Measurements from ENCODE around the gene MAJIN.

Gene MAJIN

GRCh38 chr11:64933935-64934681 lies 37.8 kb downstream of the MAJIN start:
- H3K36me3 ChIP-seq, result peaks cover 42 to 63% (median 56%) of the 10 kb centered on the region in 3 donors
- H3K4me3 ChIP-seq, result no peak overlapping the region
- no peaks in the 10 kb centered on the region for H3K4me1 ChIP-seq
- H3K27me3 ChIP-seq, result no peaks in the 10 kb centered on the region
- no peaks in the 10 kb centered on the region for H3K9me3 ChIP-seq
- DNase-seq, result no peak
- intact Hi-C loops (cut with DNase I; ENCODE audit: low total_unique reads), result no loop called here
- no peak overlapping the region for H3K27ac ChIP-seq
- TF ChIP-seq, protein P1, sequence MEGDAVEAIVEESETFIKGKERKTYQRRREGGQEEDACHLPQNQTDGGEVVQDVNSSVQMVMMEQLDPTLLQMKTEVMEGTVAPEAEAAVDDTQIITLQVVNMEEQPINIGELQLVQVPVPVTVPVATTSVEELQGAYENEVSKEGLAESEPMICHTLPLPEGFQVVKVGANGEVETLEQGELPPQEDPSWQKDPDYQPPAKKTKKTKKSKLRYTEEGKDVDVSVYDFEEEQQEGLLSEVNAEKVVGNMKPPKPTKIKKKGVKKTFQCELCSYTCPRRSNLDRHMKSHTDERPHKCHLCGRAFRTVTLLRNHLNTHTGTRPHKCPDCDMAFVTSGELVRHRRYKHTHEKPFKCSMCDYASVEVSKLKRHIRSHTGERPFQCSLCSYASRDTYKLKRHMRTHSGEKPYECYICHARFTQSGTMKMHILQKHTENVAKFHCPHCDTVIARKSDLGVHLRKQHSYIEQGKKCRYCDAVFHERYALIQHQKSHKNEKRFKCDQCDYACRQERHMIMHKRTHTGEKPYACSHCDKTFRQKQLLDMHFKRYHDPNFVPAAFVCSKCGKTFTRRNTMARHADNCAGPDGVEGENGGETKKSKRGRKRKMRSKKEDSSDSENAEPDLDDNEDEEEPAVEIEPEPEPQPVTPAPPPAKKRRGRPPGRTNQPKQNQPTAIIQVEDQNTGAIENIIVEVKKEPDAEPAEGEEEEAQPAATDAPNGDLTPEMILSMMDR (IDR thresholded peaks at IDR 0.05), result no peak

GRCh38 chr11:64933213-64933934 lies 38.5 kb downstream of the MAJIN start:
- TF ChIP-seq, protein P1 (IDR thresholded peaks at IDR 0.05), result no peak
- Histone ChIP-seq H3K27me3 (no peaks in the 10 kb centered on the region), H3K9me3 (no peaks in the 10 kb centered on the region), H3K4me3 (no peak overlapping the region), H3K4me1 (no peaks in the 10 kb centered on the region), H3K27ac (no peak overlapping the region), H3K36me3 (peaks cover 44 to 71% (median 58%) of the 10 kb centered on the region in 3 donors)
- DNase-seq, result no peak
- intact Hi-C loops (cut with DNase I; ENCODE audit: low total_unique reads), result no loop called here

- H3K27ac ChIP-seq, result no peak overlapping the region
- H3K4me1 ChIP-seq, result no peaks in the 10 kb centered on the region
- TF ChIP-seq, protein P1 (IDR thresholded peaks at IDR 0.05), result no peak
- no peaks in the 10 kb centered on the region for H3K9me3 ChIP-seq
- peaks cover 44 to 81% (median 68%) of the 10 kb centered on the region in 3 donors for H3K36me3 ChIP-seq
- intact Hi-C loops (cut with DNase I; ENCODE audit: low total_unique reads), result no loop called here
- DNase-seq, result no peak
- H3K27me3 ChIP-seq, result no peaks in the 10 kb centered on the region
- no peak overlapping the region for H3K4me3 ChIP-seq
Measured at GRCh38 chr11:64932324-64932723, 39.6 kb downstream of the MAJIN start.

DNA sequence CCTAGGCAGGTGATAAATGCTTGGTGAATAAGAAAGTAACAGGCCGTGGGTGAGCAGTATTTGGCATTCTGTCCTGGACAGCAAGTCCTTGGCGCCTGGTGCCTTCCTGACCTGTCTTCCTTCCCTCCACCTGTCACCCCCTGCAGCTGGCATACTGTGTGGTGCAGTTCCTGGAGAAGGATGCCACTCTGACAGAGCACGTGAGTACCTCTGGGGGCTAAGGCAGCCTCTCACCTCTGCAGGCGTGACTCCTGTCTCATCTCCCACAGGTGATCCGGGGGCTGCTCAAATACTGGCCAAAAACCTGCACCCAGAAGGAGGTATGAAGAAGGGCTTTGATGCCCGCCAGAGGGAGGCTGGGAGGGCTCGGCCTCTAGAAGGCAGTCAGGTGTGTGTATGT lies 40.6 kb downstream of the MAJIN start:
- no peak for DNase-seq
- Histone ChIP-seq H3K4me1 (peaks cover 0 to 4% (median 2%) of the 10 kb centered on the region in 4 donors), H3K36me3 (peaks cover 44 to 87% (median 78%) of the 10 kb centered on the region in 3 donors), H3K27ac (no peak overlapping the region), H3K27me3 (no peaks in the 10 kb centered on the region), H3K4me3 (no peak overlapping the region), H3K9me3 (no peaks in the 10 kb centered on the region)
- intact Hi-C loops (cut with DNase I; ENCODE audit: low total_unique reads), result no loop called here
- TF ChIP-seq, protein P1 (IDR thresholded peaks at IDR 0.05), result no peak

DNA sequence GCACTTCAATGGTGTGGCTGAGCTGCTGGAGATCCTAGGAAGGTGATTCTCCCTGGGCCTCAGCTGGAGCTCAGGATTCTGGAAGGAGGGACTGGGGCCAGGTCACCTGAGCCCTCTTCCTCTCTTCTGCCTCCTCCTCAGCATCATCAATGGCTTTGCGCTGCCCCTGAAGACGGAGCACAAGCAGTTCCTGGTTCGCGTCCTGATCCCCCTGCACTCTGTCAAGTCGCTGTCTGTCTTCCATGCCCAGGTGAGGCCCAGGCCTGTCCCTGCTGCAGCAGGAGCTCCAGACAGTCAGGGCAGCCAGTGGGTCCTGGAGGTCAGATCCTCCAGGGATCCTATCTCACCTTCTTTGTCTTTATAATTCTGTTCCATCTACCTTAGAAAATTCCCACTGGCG lies 41.6 kb downstream of the MAJIN start:
- DNase-seq, result no peak
- TF ChIP-seq, protein P1 (IDR thresholded peaks at IDR 0.05), result no peak
- H3K36me3 ChIP-seq, result peaks cover 44 to 86% (median 78%) of the 10 kb centered on the region in 3 donors
- H3K27me3 ChIP-seq, result no peaks in the 10 kb centered on the region
- intact Hi-C loops (cut with DNase I; ENCODE audit: low total_unique reads), result no loop called here
- H3K4me3 ChIP-seq, result no peak overlapping the region
- H3K4me1 ChIP-seq, result peaks cover 0 to 14% (median 12%) of the 10 kb centered on the region in 4 donors
- no peaks in the 10 kb centered on the region for H3K9me3 ChIP-seq
- H3K27ac ChIP-seq, result no peak overlapping the region

All from tibial artery (tissue), 4 donors.